ENCODE data around the gene ANKRD7.

GRCh38 chr7:118217210-118217619, 7.3 kb upstream of the ANKRD7 start:
- TF ChIP-seq CTCF (conservative IDR thresholded peaks at IDR 0.05; ENCODE audit: low read length) = no peak
- no peak for TF ChIP-seq EZH2phosphoT487 (IDR thresholded peaks at IDR 0.05; ENCODE audit: borderline replicate concordance)

All from Loucy (cell line).